Activated CD4-positive, alpha-beta T cell treated with anti-CD3 and anti-CD28 coated beads for 24 hours (primary cell): Measurements from ENCODE around the gene KLHDC7B.

Source experiments
- DNase-seq, 2 donors: peaks; one replicate each; pipeline ENCODE4 v3.0.0-alpha.2; 2020; ENCODE audit warnings: low read depth in 2 of 2

KLHDC7B gene

DNA sequence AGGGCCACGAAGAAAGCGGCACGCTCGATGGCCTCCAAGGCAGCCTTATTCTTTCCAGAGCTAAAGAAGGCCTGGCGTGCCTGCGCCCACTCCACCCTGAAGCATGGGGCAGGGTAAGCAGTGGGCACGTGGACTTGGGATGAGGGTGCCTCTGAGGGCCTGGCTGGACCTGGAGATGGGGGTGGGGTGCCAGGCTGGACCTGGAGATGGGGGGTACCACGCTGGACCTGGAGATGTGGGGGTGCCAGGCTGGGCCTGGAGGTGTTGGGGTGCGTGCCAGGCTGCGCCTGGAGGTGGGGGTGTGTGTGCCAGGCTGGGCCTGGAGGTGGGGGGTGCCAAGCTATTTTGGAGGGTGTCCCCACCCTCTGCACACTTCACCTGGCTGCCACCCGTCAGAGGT is 27.3 kb downstream of the KLHDC7B start:
- DNase-seq, result no peak

GRCh38 chr22:50573491-50574382 is 28.0 kb downstream of the KLHDC7B start:
- DNase-seq, result no peak

GRCh38 chr22:50574383-50574755 is 28.7 kb downstream of the KLHDC7B start:
- DNase-seq, result no peak

DNA sequence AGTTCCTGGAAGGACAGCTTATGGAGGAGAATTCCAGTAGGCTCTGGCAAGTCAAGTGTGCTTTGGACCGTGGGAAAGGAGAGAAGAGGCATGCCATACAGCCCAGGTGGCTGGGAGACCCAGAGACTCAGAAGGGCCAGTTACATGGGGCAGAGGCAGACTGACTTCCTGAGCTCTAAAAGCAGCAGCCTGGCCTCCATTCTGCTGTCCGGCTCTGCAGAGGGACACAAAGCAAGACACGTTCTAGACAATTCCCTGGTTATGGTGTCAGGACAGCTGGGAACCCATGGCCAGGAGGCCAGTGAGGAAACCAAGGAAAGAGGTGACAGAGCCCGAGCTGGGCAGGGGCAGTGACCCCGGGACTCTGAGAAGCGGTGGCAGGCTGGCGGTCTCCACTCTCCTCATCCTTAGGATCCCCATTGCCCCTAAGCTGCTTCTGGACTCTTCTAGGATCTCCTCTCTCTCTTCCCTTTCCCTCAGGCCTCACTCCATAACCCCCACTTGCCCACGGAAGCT is 29.8 kb downstream of the KLHDC7B start:
- DNase-seq, result no peak

DNA sequence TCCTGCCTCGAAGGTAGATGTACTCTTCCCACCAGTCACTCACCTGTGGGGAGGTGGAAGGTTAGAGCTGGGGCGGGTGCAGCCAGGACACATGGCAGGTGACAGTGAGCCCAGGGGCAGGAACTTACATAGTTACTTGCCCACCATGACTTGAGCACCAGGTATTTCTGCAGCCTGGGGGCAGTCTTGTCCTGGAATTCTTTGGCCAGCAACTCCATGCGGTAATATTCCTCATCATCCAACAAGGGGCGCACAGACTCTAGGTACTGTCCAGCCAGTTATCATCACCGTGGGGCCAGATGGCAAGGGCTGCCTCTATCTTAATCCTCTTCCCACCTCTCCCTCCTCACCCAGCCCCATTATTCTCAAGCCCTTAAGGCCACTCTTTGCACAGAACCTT is 30.4 kb downstream of the KLHDC7B start:
- no peak for DNase-seq

GRCh38 chr22:50576806-50577696 is 31.4 kb downstream of the KLHDC7B start:
- DNase-seq, result no peak

- DNase-seq, result no peak
Measured at GRCh38 chr22:50577697-50577986, 31.9 kb downstream of the KLHDC7B start.

DNA sequence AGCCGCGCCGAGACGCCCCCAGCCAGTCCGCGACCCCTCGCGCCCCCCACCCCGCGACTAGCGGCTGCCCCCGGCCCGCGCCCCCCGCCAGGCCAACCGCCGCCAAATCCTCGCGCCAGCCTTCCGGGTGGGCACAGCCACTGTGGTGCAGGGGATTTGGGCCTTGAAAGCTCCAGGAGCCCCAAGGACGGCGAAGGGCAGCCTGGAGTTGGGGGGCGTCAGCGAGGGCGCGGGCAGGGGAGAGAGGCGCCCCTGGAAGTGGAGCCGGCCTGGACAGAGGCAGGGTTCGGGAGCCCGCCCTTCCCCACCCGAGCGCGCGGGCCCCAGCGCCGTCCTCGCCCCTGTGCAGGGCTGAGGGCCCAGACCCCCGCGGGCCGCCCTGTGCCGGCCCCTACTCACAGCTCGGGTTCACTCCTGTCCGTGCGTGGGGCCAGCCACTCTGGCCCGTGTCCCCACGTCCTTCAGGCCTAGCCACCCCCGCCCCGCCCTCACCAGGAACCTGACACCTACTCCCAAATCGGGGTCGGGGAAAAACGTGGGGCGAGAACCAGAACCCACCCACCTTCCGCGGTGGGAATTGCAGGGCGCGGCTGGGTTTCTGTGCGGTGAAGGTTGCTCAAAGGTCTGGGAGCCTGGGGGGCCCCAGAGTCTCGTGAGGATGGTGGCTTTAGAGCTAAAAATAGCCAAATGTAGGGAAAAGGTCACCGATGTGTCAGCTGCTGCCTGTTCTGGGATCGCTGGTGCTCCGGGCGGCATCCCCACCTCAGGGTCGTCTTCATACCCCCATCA is 32.5 kb downstream of the KLHDC7B start, which contains the start of gene CPT1B:
CPT1B (minus strand) TSS at position 441 of the 789 bp plus-strand sequence. CDS start 512 bp downstream, outside the sequence.
- no peak for DNase-seq

- DNase-seq, result no peak
Measured at GRCh38 chr22:50578776-50579310, 33.1 kb downstream of the KLHDC7B start.

DNA sequence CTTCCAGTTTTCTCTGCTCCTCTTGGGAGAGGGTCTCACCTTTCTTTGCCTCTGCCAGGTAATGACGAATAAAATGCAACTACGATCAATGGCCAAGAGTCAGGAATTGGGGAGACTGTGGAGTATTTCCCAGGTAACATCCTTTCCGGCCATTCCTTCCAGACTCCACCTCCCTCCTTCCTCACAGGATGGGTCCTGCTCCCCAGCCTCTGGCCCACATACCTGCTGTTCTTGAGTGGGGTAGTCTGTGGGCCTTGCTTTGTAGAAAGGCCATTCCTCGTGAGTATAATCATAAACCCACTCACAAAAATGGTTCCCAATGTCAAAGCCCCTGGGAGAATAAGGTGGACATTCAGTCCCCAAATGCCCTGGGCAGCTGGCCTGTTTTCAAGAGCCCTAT is 34.1 kb downstream of the KLHDC7B start:
- DNase-seq, result no peak

DNA sequence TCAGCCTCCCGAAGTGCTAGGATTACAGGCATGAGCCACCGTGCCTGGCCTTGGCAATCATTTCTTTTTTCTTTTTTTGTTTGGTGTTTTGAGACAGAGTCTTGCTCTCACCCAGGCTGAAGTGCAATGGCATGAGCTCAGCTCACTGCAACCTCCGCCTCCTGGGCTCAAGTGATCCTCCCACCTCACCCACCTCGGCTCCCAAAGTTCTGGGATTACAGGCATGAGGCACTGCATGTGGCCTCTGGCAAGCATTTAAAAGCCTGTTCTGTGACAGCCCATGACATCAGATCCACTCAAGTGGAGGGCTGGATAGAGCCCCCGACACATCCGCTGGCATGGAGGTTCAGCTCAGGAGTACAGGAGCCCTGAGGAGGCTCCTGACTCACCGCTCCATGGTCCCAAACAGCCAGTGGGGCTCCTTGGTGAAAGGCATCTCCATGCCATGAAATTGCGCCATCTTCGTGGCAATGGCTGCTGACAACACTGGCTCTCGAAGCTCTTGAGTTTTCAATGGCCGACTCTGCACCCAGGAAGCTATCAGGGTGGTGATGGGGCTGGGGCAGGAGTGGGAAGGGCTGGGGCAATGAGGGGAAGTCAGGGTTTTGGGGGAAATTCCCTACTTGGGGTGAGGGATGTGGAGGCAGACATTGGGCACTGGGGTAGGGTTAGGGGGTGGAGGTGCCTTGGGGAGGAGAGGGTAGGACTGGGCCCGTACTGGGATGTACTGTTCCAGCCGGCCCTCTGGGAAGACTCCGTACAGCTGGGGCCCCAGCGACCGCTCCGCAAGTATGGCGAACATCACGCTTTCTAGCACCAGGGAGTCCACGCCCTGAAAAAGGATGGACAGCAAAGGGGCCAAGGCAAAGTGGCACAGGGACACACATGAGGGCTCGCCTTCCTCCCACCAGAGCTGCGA is 35.6 kb downstream of the KLHDC7B start:
- no peak for DNase-seq

GRCh38 chr22:50581950-50582492 is 36.3 kb downstream of the KLHDC7B start:
- peak in 1 of 2 donors; percentile 14 for DNase-seq

DNA sequence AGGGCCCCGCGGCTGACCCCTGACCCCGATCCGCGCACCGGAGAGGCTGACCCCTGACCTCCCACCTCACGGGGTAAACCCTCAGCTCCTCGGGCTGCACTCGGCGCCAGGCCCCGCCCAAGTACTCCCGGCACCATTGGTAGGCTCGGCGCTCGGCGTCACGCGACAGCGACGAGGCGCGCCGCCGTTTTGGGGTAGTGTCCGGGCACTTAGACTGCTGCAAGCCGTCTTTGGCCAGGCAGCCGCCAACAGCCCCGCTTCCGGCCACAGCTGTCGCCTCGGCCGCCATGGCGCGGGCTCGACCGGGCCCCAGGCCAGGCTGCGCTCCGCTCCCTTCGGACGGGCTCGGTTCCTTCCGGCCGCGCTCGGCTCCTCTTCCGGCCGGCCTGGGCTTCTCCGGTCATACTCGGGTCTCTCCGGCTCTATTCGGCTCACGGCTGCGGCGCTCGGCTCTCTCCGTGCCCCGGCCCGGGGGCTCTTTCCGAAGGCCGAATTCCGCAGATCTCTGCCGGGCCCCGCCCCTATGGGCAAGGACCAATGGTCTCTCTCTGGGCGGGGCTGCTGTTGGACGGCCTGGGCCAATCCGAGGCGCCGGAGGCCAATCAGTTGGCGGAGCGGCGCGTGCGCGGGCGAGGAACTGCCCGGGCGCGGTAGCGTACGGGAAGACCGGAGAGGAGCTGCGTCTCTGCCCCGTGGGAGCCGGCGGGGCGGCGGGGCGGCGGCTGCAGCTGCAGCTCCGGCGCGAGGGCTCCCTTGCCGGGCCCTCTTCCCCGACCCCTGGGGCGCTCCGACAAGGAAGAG is 37.0 kb downstream of the KLHDC7B start, which contains the start of gene CHKB:
CHKB (minus strand) TSS at position 357 of the 801 bp plus-strand sequence; CDS start at position 289, 68 bp downstream.
- DNase-seq, result peak; percentile 96 to 97

DNA sequence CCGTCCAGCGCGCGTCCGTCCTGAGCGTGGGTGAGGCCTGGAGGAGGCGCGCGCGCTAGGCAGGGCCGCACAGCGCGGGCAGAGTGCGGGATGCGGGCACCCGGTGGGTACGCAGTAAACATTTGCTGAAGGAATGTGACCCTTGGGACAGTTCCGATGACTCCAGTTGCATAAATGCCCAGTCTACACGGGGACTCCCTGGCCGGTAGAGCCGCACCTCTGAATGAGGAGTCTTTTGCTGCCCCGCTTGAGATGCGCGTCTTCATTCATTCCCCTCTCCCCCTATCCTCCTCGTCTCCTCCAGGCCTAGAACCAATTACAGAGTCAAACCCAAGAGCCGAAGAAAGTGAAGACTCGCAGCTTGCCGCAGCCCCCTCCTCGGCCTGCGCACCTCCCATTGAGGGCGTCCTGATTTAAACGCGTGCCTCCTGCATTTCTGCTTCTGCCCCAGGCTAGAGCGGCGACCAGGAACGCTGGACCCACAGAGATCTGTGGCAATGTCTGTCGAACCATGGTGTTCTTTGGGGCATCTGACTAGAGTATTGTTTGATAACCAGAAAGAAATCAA is 37.7 kb downstream of the KLHDC7B start:
- DNase-seq, result no peak

DNA sequence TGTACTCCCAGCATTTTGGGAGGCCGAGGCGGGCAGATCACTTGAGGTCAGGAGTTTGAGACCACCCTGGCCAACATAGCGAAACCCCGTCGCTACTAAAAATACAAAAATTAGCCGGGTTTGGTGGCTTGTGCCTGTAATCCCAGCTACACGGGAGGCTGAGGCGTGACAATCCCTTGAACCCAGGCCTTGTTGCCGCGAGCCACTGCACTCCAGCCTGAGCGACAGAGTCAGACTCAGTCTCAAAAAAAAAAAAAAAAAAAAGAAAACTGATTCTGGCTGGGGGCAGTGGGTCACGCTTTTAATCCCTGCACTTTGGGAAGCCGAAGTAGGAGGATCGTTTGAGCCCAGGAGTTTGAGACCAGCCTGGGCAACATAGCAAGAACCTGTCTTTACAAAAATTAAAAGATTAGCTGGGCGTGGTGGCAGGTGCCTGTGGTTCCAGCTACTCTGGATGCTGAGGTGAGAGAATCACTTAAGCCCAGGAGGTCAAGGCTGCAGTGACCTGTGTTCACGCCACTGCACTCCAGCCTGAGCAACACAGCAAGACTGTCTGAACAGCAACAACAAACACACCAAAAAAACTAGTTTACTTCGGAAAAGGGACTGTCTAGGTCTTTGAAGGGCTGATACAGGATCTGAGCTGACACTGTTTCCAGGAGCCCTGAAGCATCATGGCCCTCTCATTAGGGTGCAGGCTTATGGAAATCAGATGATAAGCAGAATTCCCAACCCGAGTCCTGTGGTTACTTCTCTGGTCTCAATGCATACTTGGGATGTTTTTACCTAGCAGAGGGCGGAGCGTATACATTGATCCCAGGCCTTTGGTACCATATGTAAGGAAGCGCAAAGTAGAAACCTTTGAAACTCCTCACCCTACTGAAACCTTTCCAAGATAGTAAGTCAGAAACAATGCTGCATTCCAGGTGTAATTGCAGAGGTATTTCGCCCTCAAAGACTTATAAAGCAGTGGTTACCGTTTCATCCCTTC is 38.7 kb downstream of the KLHDC7B start:
- no peak for DNase-seq

GRCh38 chr22:50585238-50585637 is 39.5 kb downstream of the KLHDC7B start:
- DNase-seq, result no peak

GRCh38 chr22:50585781-50586180 is 40.1 kb downstream of the KLHDC7B start:
- no peak for DNase-seq
